ENCODE results near the gene SAC3D1. TPM values are rescaled to one million over a fixed set of nuclear protein-coding genes. Genes with fewer than 3 reads are reported as not detected.

The SAC3D1 gene
- total and polyA plus RNA-seq, 9 of the 15 experiments (the other 6 are each of a cell fraction or from before 2014, with no cell fraction given) = 0.20 to 35.2 (median 5.8) TPM

DNA sequence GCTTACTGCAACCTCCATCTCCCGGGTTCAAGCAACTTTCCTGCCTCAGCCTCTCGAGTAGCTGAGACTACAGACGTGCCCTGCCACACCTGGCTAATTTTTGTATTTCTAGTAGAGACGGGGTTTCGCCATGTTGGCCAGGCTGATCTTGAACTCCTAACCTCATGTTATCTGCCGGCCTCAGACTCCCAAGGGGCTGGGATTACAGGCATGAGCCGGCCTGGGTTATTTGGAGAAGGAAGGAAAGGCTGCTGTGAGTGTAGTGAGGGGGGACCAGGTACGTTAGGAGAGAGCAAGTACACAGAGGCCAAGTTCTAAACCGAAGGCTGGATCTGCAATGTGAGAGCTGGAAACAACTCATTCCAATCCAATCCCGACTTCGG lies 44.7 kb upstream of the SAC3D1 start:
- 9% methylated on average over 9 of the region's 11 CpGs for WGBS (ENCODE audit: insufficient coverage, low coverage, missing lambda C conversion rate)
- Histone ChIP-seq H3K79me2 (ENCODE audit: control insufficient read depth, insufficient read depth, low read length) (no peaks in the 10 kb centered on the region), H3K27ac (ENCODE audit: extremely low read depth, low read depth, low read length) (peak overlapping the region; percentile 52), H3K9ac (ENCODE audit: insufficient read depth in 1 of 2, low read depth in 2 of 2, low read length in 2 of 2) (peak overlapping the region; percentile 58 to 89), H3K4me2 (ENCODE audit: insufficient read depth, low read length) (peak overlapping the region; percentile 83), H3K36me3 (ENCODE audit: control insufficient read depth, insufficient read depth, low read length) (no peaks in the 10 kb centered on the region), H3K9me3 (replicated peaks; ENCODE audit: control insufficient read depth, insufficient read depth, low read depth, low read length) (no peaks in the 10 kb centered on the region), H4K20me1 (replicated peaks; ENCODE audit: control insufficient read depth, insufficient read depth, low read length) (no peaks in the 10 kb centered on the region), H3K4me3 (peak overlapping the region; percentile 33), H3K9me1 (ENCODE audit: control insufficient read depth, insufficient read depth, low read length) (no peaks in the 10 kb centered on the region), H3K27me3 (ENCODE audit: control insufficient read depth in 2 of 2, insufficient read depth in 2 of 2, low read length in 2 of 2) (no peaks in the 10 kb centered on the region), H3K4me1 (replicated peaks in 1 of 2; ENCODE audit: control insufficient read depth in 2 of 2, insufficient read depth in 2 of 2, low read length in 2 of 2) (peaks cover 20 to 23% of the 10 kb centered on the region in 2 experiments; a peak in 4 of 5 replicates), H2AFZ (ENCODE audit: low read depth, low read length) (peak overlapping the region; percentile 94)
- ATAC-seq = peak; percentile 53
- intact Hi-C loops (cut with micrococcal nuclease) = loop anchor here (1.0 to 2.0 kb wide), 5 partner anchors 50 to 209 kb away; partner anchors contain the start of genes ATG2A and PPP2R5B
- peak; percentile 69 for FAIRE-seq
- DNase-seq (ENCODE audit: extremely low read depth in 1 of 4, low spot score in 3 of 4) = peak in 1 of 4 experiments; percentile 66
- TSS peak; percentile 83 for BruUV-seq (replicated peaks)
- CTCF ChIA-PET (ENCODE audit: low intra/inter-chr PET ratio) = interaction anchor here (1.1 to 1.3 kb wide), 2 partner anchors 99 to 148 kb away, joined by 3 to 4 read pairs; no protein-coding TSS in a partner anchor
- in situ Hi-C loops (cut with MboI) = loop anchor here (5.0 kb wide), 1 partner anchor 149 kb away; no protein-coding TSS in a partner anchor
- POLR2A ChIA-PET = interaction anchor here (0.6 to 2.3 kb wide), 13 partner anchors 9 to 137 kb away, joined by 3 to 14 read pairs (median 4); partner anchors contain the start of genes ARL2, MAJIN and SNX15
- TF ChIP-seq, protein P1, sequence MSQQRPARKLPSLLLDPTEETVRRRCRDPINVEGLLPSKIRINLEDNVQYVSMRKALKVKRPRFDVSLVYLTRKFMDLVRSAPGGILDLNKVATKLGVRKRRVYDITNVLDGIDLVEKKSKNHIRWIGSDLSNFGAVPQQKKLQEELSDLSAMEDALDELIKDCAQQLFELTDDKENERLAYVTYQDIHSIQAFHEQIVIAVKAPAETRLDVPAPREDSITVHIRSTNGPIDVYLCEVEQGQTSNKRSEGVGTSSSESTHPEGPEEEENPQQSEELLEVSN (IDR thresholded peaks at IDR 0.05; ENCODE audit: borderline replicate concordance in 1 of 2, extremely low read depth in 1 of 2, insufficient read depth in 1 of 2, insufficient read length in 1 of 2, low read depth in 1 of 2, low read length in 1 of 2, poor library complexity in 1 of 2, severe bottlenecking in 1 of 2) = no peak
- no peak for TF ChIP-seq ZNF217 (CRISPR knock-in tag; IDR thresholded peaks at IDR 0.05)
- TF ChIP-seq DPF2 (IDR thresholded peaks at IDR 0.05) = 0 out of 2 replicates have a peak, but pooled peaks have one; percentile 6
- TF ChIP-seq RAD51 (IDR thresholded peaks at IDR 0.05; ENCODE audit: borderline replicate concordance, low read depth) = no peak
- no peak for TF ChIP-seq ZNF778 (CRISPR knock-in tag; IDR thresholded peaks at IDR 0.05)
- TF ChIP-seq TEAD2 (tag; IDR thresholded peaks at IDR 0.05) = no peak
- no peak for TF ChIP-seq BRD9 (IDR thresholded peaks at IDR 0.05; ENCODE audit: low read depth, partially characterized antibody)
- peak; percentile 51 for TF ChIP-seq CBFA2T3 (IDR thresholded peaks at IDR 0.05)
- 0 out of 2 replicates have a peak, but pooled peaks have one; percentile 12 for TF ChIP-seq HDGF (IDR thresholded peaks at IDR 0.05)
- TF ChIP-seq RBM39 (optimal IDR thresholded peaks at IDR 0.05; ENCODE audit: low read depth, low read length) = no peak
- peak; percentile 7 for TF ChIP-seq KDM5B (IDR thresholded peaks at IDR 0.05; ENCODE audit: insufficient replicate concordance, low read depth, low read length)
- no peak for TF ChIP-seq BACH1 (tag; IDR thresholded peaks at IDR 0.05)
- peak; percentile 10; the same call in 1 of the 2 replicates for TF ChIP-seq TAL1 (IDR thresholded peaks at IDR 0.05)
- peak; percentile 44 for TF ChIP-seq TCF3 (CRISPR knock-in tag; IDR thresholded peaks at IDR 0.05)
- TF ChIP-seq CBFA2T2 (conservative IDR thresholded peaks at IDR 0.05) = 0 out of 2 replicates have a peak, but pooled peaks have one; percentile 5
- TF ChIP-seq HDAC1 (IDR thresholded peaks at IDR 0.05) = 0 out of 4 replicates have a peak, but pooled peaks of 1 of the 2 experiments have one; percentile 19
- no peak for TF ChIP-seq DACH1 (IDR thresholded peaks at IDR 0.05; ENCODE audit: partially characterized antibody)
- TF ChIP-seq RERE (CRISPR knock-in tag; IDR thresholded peaks at IDR 0.05; ENCODE audit: borderline replicate concordance) = no peak
